22Rv1 (cell line): ENCODE results near the gene UBE2E1.

Source experiments
- CTCF ChIP-seq: fragments of 450-650 bp; IDR thresholded peaks from 2 replicates; pipeline ENCODE4 v1.5.1; 2017; ENCODE audit warnings: mild to moderate bottlenecking
- ZFX ChIP-seq: fragments of 450-650 bp; IDR thresholded peaks from 2 replicates; pipeline ENCODE4 v1.6.1; 2017; ENCODE audit warnings: antibody characterized with exemption, borderline replicate concordance

DNA sequence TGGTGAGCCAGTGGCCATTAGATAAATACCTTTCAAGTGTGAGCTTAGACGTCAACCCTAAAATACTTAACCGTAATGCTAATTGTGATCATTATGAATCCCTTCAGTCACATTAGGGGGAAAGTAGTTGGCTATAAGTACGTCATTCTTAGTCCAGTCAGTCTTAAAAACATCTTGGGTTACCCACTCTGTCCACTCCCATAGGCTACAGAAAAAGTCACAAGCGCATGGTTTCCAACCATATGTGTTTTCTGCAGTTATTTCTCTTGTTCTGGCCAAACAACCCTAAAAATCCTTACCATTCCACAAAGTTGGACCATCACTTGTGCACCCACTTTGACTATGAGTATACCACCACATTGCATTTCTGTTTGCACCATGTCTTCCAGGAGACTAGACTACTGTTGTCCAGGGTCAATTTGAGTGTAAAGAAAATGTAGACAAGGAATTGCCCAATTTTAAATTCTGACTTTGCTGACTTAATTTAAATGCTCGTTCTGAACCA lies 114.4 kb downstream of the UBE2E1 start:
- TF ChIP-seq CTCF (no peak), ZFX (no peak)
